CD4-positive, CD25-positive, alpha-beta regulatory T cell (primary cell): Measurements from ENCODE around the gene TRPV5. TPM values are rescaled to one million over a fixed set of nuclear protein-coding genes. Genes with fewer than 3 reads are reported as not detected.

Experiments used
- ATAC-seq, 2 donors: fragments of 150-1000 bp; cut with Tn5 transposase; one replicate each; pipeline ENCODE4 v1.10.0; 2021; ENCODE audit warnings: low read depth in 2 of 2, moderate number of reproducible peaks in 2 of 2, moderate library complexity in 1 of 2
- DNase-seq, 3 donors: peaks; one replicate each; pipeline versions ENCODE4 v3.0.0 to v3.0.0-alpha.2; 2012 to 2022; ENCODE audit warnings: mixed read lengths in 1 of 3
- H3K27ac ChIP-seq: one replicate; pipeline ENCODE4 v1.7.0; 2013; ENCODE audit warnings: mild to moderate bottlenecking, low read length; ENCODE audit not compliant: insufficient read depth, poor library complexity, severe bottlenecking
- H3K27me3 ChIP-seq: one replicate; pipeline ENCODE4 v1.7.0; 2013; ENCODE audit warnings: low read length; ENCODE audit not compliant: control insufficient read depth, insufficient read depth
- H3K36me3 ChIP-seq: one replicate; pipeline ENCODE4 v1.7.0; 2013; ENCODE audit warnings: mild to moderate bottlenecking, low read length, moderate library complexity; ENCODE audit not compliant: control insufficient read depth, insufficient read depth
- H3K4me1 ChIP-seq: 2 replicates; pipeline ENCODE4 v1.7.0; 2013; ENCODE audit warnings: mild to moderate bottlenecking, low read length; ENCODE audit not compliant: insufficient read depth, control insufficient read depth, poor library complexity, severe bottlenecking
- H3K4me3 ChIP-seq: one replicate; pipeline ENCODE4 v1.7.0; 2013; ENCODE audit warnings: low read depth, mild to moderate bottlenecking, low read length, moderate library complexity
- H3K9me3 ChIP-seq, 2 experiments: 1 replicate in 1 of 2; 2 replicates in 1 of 2; pipeline ENCODE4 v1.7.0; 2013; ENCODE audit warnings: low read length in 2 of 2, mild to moderate bottlenecking in 1 of 2, moderate library complexity in 1 of 2; ENCODE audit not compliant: control insufficient read depth in 2 of 2
- H3K27ac Mint-ChIP-seq, 3 donors: one replicate each; pipeline ENCODE4 v1.8.0; 2020 to 2022; ENCODE audit warnings: mild to moderate bottlenecking in 3 of 3, mixed read lengths in 3 of 3, moderate library complexity in 2 of 3
- H3K27me3 Mint-ChIP-seq: one replicate; pipeline ENCODE4 v1.8.0; 2022; ENCODE audit warnings: mild to moderate bottlenecking, mixed read lengths
- H3K36me3 Mint-ChIP-seq: one replicate; pipeline ENCODE4 v1.8.0; 2020; ENCODE audit warnings: mixed read lengths
- H3K4me1 Mint-ChIP-seq, 4 donors: one replicate each; pipeline ENCODE4 v1.8.0; 2020 to 2022; ENCODE audit warnings: mixed read lengths in 4 of 4, mild to moderate bottlenecking in 1 of 4
- H3K4me3 Mint-ChIP-seq, 4 donors: one replicate each; pipeline ENCODE4 v1.8.0; 2020 to 2022; ENCODE audit warnings: mild to moderate bottlenecking in 4 of 4, mixed read lengths in 4 of 4, moderate library complexity in 3 of 4
- H3K9me3 Mint-ChIP-seq, 7 donors: one replicate each; pipeline ENCODE4 v1.8.0; 2020 to 2022; ENCODE audit warnings: mixed read lengths in 7 of 7, mild to moderate bottlenecking in 3 of 7, moderate library complexity in 2 of 7
- polyA plus RNA-seq, 4 donors: library from polyadenylated mRNA; unstranded; fragments of 300-500 nt; fragmentation: Illumina TruSeq; gene quantifications; one replicate each; pipeline ENCODE4 v1.2.3, GENCODE V29; 2021
- total RNA-seq: library from RNA; stranded (reverse); gene quantifications from one replicate; pipeline ENCODE4 v1.2.3, GENCODE V29; 2022

TRPV5 gene
- total and polyA plus RNA-seq, 5 donors from 2014 or later, result not detected

GRCh38 chr7:142862351-142862750 is 71.2 kb downstream of the TRPV5 start:
- H3K9me3 Mint-ChIP-seq, result no peaks in the 10 kb centered on the region
- ATAC-seq (no peak), DNase-seq (no peak)
- no peak overlapping the region for H3K27ac Mint-ChIP-seq
- no peak overlapping the region for H3K4me3 ChIP-seq
- H3K27me3 ChIP-seq, result no peaks in the 10 kb centered on the region
- H3K9me3 ChIP-seq, result no peaks in the 10 kb centered on the region
- no peak overlapping the region for H3K4me3 Mint-ChIP-seq
- H3K36me3 Mint-ChIP-seq, result peaks cover 15% of the 10 kb centered on the region
- H3K36me3 ChIP-seq, result peaks cover 7% of the 10 kb centered on the region
- no peaks in the 10 kb centered on the region for H3K4me1 ChIP-seq
- no peak overlapping the region for H3K27ac ChIP-seq
- H3K4me1 Mint-ChIP-seq, result peaks cover 5 to 16% (median 10%) of the 10 kb centered on the region in 4 donors
- H3K27me3 Mint-ChIP-seq, result no peaks in the 10 kb centered on the region

GRCh38 chr7:142860968-142861367 is 72.6 kb downstream of the TRPV5 start:
- Mint-ChIP-seq H3K27ac (no peak overlapping the region), H3K4me1 (peaks cover 5 to 21% (median 11%) of the 10 kb centered on the region in 4 donors)

GRCh38 chr7:142859829-142860228 is 73.7 kb downstream of the TRPV5 start:
- peaks cover 5% of the 10 kb centered on the region for H3K27me3 Mint-ChIP-seq
- no peak overlapping the region for H3K27ac Mint-ChIP-seq
- DNase-seq (no peak), ATAC-seq (no peak)
- H3K9me3 ChIP-seq, result no peaks in the 10 kb centered on the region
- peak overlapping the region in 1 of 4 donors; percentile 45 for H3K4me3 Mint-ChIP-seq
- peaks cover 4% of the 10 kb centered on the region for H3K4me1 ChIP-seq
- peaks cover 7% of the 10 kb centered on the region for H3K36me3 ChIP-seq
- H3K4me3 ChIP-seq, result no peak overlapping the region
- no peaks in the 10 kb centered on the region for H3K27me3 ChIP-seq
- H3K4me1 Mint-ChIP-seq, result peaks cover 5 to 28% (median 11%) of the 10 kb centered on the region in 4 donors
- H3K36me3 Mint-ChIP-seq, result peaks cover 15% of the 10 kb centered on the region
- no peak overlapping the region for H3K27ac ChIP-seq
- H3K9me3 Mint-ChIP-seq, result no peaks in the 10 kb centered on the region

More at GRCh38 chr7:142860968-142861367, 72.6 kb downstream of the TRPV5 start:
- DNase-seq (no peak), ATAC-seq (no peak)
- Histone ChIP-seq H3K27ac (no peak overlapping the region), H3K4me1 (peaks cover 4% of the 10 kb centered on the region), H3K36me3 (peaks cover 7% of the 10 kb centered on the region), H3K4me3 (no peak overlapping the region), H3K9me3 (no peaks in the 10 kb centered on the region), H3K27me3 (no peaks in the 10 kb centered on the region)
- H3K36me3 Mint-ChIP-seq, result peaks cover 15% of the 10 kb centered on the region
- no peaks in the 10 kb centered on the region for H3K9me3 Mint-ChIP-seq
- H3K4me3 Mint-ChIP-seq, result no peak overlapping the region
- no peaks in the 10 kb centered on the region for H3K27me3 Mint-ChIP-seq

- Mint-ChIP-seq H3K36me3 (peaks cover 15% of the 10 kb centered on the region), H3K27ac (no peak overlapping the region), H3K9me3 (no peaks in the 10 kb centered on the region), H3K27me3 (peaks cover 5% of the 10 kb centered on the region), H3K4me3 (no peak overlapping the region), H3K4me1 (peaks cover 5 to 28% (median 11%) of the 10 kb centered on the region in 4 donors)
- peaks cover 7% of the 10 kb centered on the region for H3K36me3 ChIP-seq
- no peaks in the 10 kb centered on the region for H3K9me3 ChIP-seq
- H3K4me1 ChIP-seq, result peaks cover 5% of the 10 kb centered on the region
- DNase-seq, result no peak
- no peaks in the 10 kb centered on the region for H3K27me3 ChIP-seq
- no peak overlapping the region for H3K27ac ChIP-seq
- H3K4me3 ChIP-seq, result no peak overlapping the region
- ATAC-seq, result no peak
Observed at GRCh38 chr7:142859411-142859810, 74.1 kb downstream of the TRPV5 start.

Other genes with a start within 250 kb of the TRPV5 start
- not detected for gene PRSS1, start 184.3 kb downstream of the TRPV5 start, total RNA-seq
- under 1 TPM in 1 of 4 donors, not detected in 3; 0.49 TPM for gene PRSS1, start 184.3 kb downstream of the TRPV5 start, polyA plus RNA-seq
- gene PRSS2, start 162.8 kb downstream of the TRPV5 start, total RNA-seq, result 0.52 TPM
- gene PRSS2, start 162.8 kb downstream of the TRPV5 start, polyA plus RNA-seq, result 1 to 10 TPM; 1.5 to 3.2 (median 2.7) TPM
- gene EPHB6, start 78.7 kb downstream of the TRPV5 start, total RNA-seq, result 58.0 TPM
- 10 to 100 TPM; 22.4 to 30.4 (median 28.6) TPM for gene EPHB6, start 78.7 kb downstream of the TRPV5 start, polyA plus RNA-seq
- gene TRPV6, start 48.0 kb downstream of the TRPV5 start, total RNA-seq, result not detected
- under 1 TPM in 2 of 4 donors, not detected in 2; 0.17 to 0.30 TPM for gene TRPV6, start 48.0 kb downstream of the TRPV5 start, polyA plus RNA-seq
- gene LLCFC1, start 5.7 kb upstream of the TRPV5 start, total RNA-seq, result not detected
- not detected for gene LLCFC1, start 5.7 kb upstream of the TRPV5 start, polyA plus RNA-seq
- gene KEL, start 28.6 kb upstream of the TRPV5 start, total RNA-seq, result 1.1 TPM
- not detected for gene KEL, start 28.6 kb upstream of the TRPV5 start, polyA plus RNA-seq
- gene OR9A2, start 93.4 kb upstream of the TRPV5 start, total RNA-seq, result not detected
- not detected for gene OR9A2, start 93.4 kb upstream of the TRPV5 start, polyA plus RNA-seq
- gene OR6V1, start 118.6 kb upstream of the TRPV5 start, total RNA-seq, result not detected
- gene OR6V1, start 118.6 kb upstream of the TRPV5 start, polyA plus RNA-seq, result not detected
- not detected for gene PIP, start 198.3 kb upstream of the TRPV5 start, total RNA-seq
- not detected for gene PIP, start 198.3 kb upstream of the TRPV5 start, polyA plus RNA-seq
- not detected for gene TAS2R39, start 249.7 kb upstream of the TRPV5 start, total RNA-seq
- not detected for gene TAS2R39, start 249.7 kb upstream of the TRPV5 start, polyA plus RNA-seq